IPS DF 19.7 (cell line): ENCODE measurements around the gene FAM110D.

Experiments
- DNase-seq: peaks from one replicate; pipeline ENCODE4 v3.0.0-alpha.2; 2013; ENCODE audit warnings: low read depth, low spot score

FAM110D gene

DNA sequence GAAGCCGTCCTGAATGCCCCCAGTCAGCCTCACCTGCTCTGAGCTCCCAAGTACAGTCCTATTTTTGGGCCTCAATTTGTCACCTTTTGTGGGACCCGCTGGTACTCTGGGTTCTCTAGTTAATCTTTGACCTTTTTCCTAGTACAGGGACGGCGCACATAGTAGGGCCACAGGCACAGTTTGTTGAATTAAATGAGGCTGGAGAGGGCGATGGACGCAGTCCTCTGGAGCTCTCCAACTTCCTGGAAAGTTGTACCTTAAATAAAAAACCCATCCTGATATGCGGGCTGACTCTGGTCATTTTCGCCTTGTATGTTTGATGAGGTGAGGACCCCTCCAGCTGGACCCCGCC, 4.8 kb downstream of the FAM110D start:
- DNase-seq, result no peak

DNA sequence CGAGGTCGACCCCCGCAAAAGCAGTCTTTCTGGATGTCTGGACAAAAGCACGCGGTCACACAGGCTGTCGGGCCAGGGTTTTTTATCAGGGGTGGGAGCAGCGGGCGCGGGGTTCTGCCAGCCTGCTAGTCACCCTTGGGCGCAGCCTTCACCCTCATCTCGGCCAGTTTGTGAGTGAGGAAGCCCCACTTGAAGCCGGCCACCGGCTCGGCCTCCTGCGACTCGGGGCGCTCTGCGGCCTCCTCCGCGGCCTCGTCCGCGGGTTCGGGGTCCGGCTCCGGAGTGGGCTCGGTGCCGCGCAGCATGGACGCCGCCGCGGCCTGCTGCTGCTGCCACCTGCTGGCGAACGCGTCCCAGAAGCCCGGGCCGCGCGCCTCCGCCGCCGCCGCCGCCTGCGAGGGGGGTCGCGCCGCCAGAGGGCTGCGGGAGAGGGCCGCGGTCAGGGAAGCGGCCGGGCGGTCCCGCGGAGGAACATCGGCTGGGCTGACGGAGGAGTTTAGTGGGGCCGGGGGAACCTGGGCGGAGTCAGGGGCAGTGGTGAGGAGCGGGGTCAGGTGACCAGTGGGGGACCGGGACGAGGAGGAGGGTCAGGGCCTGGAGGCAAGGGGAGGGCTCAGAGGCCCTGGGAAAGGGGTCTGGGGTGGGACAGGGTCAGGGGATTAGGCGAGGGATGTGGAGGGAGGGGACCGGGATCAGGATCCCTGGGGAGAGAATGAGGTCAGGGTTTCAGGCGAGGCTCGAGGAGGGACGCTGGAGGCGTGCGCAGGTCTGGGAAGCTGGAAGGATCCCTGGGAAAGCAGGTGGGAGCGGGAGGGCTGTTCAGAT, 5.4 kb downstream of the FAM110D start:
- DNase-seq, result no peak

DNA sequence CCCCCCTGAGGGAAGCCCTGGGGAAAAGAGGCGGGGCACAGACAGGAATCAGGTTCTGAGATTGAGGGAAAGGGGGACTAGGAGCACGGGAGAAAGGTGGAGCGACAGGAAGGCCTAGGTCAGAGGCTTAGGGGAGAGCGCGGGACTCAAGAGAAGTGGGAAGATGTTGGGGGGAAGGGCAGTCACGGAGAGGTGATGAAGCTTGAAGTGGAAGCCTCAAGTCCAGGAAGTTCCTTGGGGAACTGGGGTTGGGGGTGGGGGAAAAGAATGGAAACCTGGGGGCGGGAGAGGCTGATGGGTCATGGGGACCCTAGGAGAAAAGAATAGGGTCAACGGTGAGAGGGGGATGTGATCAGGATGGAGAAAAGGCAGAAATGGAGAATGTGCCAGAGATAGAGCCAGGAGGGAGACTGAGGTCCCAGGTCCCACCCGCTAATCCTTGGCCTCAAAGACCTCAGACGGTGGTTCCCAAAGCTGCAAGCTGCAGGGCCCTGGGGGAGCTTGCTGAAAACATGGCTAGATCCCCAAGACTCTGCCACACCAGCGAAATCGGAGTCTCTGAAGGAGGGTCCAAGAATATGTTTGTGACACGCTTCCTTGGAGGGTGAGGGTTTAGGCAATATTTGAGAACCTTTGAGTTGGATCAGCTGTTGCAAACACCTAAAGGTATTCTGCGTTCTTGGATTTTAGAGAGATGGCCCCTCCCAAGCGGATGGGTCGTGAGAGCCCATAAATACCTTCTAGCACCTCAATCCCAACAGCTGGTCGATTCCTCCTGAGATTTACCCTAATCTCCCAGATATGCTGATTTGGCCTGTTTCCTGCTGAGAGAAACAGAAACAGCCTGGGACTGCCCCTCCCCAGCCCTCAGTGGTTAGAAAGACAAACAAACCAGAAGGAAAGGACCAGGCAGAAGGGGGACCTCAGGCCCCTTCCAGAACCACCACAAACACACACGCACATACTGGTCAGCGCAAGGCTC, 6.3 kb downstream of the FAM110D start:
- no peak for DNase-seq

DNA sequence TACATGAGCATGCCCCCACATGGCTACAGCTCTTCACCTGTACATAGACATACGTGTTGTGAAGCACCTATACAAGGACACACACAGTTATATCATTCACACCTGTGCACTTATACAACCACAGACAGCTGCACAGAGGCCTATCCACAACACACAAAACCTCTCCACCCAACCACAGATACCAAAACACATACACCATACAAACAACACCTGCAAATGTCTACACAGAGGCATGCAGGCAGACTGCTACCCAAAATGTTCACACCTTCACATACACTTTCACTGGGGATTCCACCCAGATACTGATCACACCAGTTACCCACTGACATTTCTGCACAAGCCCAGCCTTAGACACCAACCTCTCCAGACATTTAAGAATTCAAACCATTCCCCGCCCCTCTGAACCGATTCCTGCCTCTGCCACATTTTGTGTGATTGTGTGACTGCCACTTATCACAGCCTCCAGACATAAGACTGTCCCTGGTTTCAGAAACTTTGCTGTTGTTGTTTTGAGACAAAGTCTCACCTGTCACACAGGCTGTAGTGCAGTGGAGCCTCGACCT, 7.9 kb downstream of the FAM110D start:
- DNase-seq, result no peak

DNA sequence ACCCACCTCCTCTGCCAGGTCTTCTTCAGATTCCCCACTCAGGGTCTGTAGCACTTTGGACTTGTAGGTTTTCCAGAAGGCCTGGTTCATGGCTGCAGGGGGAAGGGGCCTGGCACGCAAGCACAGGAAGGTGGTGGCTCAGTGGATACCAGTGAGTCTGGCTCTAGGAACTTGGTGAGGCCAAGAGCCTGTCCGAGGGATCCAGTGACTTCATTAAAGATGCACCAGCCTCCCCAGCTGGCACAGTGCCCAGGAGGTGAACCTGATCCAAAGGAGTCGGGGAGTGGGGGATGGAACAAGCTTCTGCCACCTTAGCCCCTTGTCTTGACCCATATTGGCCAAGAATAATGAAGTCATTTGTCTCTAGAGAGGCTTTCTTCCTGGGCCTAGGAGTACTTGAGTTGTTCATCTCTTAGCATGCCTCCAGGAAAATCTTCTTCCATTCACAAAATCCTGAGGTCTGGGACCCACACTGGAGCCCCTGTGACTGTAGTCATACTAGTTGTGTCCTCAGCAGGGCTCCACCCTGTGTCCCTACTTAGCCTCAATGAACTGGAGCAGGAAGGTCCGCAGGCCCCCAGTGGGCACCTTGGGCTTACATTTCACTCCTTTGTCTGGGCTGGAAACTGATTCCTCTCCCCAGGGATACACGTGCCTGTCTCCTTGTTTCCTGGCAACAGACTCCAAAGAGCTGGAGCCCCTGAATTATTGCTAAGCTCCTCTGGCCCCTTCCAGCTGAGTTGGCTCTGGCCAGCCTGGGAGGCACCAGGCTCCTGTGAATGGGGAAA, 9.7 kb downstream of the FAM110D start, which contains the start of gene C1orf232:
C1orf232 (minus strand) TSS at position 554 of the 788 bp plus-strand sequence; CDS start at position 90, 464 bp downstream.
- no peak for DNase-seq

DNA sequence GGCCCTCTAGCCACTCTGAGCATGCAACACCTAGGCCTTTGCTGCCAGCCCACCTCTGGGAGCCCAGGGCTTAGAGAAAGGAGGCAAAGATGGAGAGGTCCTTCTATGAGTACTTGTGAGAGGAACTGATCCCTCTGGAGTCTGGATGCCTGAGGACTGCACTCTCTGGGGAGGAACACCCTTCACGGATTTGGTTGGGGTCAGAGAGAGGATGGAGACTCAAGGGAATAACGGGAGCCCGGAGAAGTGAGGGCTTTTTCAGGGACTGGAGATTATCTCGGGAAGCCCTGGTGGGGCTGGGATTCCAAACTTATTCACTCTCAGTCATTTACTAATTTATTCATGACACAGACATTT, 10.3 kb downstream of the FAM110D start:
- DNase-seq, result no peak

DNA sequence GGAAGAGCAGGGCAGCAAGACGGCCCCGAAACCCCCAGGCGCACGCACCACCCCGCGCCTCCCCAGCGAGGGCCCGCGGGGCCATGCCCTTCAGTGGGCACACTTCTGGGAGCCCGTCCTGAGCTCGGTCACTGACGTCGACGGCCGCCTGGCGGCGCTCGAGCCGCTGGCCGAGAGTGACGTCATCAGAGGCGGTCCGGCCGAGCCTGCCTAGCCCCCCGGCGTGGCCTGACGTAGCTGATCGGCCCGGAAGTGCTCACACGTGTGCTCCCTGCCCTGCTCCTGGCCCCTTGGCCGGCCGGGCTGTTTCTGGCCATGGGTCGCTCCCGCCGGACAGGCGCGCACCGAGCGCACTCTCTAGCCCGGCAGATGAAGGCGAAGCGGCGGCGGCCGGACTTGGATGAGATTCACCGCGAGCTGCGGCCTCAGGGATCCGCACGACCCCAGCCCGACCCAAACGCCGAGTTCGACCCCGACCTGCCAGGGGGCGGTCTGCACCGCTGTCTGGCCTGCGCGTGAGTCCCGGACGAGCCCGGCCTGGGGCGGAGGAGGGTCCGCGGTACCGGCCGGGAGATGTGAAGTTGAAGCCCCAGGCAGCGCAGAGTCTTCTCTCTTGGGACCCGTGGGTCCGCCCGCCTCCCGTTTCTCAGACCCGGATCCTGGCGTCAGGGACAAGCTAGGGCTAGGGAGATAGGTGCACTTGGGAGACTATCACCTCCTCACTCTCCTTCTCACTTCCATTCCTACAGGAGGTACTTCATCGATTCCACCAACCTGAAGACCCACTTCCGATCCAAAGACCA, 11.0 kb downstream of the FAM110D start, which contains the start of gene ZNF593:
ZNF593 (plus strand) TSS at position 240 of the 803 bp plus-strand sequence; CDS start at position 316, 76 bp downstream.
- no peak for DNase-seq

DNA sequence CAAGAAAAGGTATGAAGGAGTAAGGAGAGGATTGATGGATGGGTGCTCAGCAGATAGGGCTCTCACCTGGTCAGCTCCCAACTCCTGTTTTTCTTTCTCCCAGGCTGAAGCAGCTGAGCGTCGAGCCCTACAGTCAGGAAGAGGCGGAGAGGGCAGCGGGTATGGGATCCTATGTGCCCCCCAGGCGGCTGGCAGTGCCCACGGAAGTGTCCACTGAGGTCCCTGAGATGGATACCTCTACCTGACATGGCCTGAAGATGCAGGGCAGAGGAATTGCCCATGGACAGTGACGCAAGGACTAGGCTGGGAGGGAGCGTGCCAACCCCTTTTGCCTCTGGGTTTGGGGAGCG, 11.6 kb downstream of the FAM110D start:
- no peak for DNase-seq

DNA sequence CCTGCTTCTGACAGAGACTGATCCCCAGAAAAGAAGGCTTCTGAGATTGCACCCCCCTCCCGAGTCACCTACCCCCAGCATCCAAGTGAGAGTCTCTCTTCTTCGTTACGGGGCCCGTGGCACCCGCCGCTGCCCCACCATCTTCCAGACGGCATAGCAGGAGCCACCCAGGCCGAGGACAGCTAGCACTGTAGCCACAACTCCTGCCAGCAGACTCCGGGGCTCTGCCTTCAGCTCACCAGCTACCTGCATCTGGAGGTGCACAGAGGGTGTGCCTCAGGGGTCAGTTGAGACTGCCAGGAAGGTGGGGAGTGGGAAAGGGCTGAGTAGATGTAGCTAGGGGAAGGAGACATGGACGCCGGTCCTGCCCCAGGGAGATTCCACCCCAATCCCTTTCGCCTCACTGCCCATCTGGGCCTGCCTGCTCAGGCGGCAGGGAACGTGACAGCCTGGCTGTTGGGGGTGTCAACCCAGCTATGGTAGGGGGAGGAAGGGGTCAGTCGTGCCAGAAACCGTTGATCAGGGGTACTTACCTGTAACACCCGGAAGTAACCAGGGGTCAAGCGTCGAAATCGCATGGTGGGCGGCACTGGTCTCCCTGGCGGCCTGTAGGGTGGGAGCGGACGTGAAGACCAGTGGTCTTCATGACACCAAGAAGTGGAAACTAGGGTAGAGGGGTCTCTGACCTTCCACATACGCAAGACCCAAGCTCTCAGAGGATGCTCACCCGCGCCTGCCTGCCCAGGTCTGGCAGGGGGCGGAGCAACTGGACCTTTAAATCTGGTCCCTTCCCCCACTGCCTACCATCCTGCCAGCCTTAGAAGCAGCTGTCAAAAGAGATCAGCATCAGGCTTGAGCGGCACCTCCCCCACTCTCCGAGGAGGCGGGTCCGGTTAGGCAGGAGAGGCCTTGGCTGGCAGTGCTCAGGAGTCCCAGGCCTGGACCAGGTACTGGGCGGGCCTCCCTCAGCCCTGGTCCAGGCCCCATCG, 12.5 kb downstream of the FAM110D start, which contains the start of gene ZNF593OS:
ZNF593OS (minus strand) TSS at position 749 of the 989 bp plus-strand sequence; CDS start at position 578, 171 bp downstream.
- no peak for DNase-seq

DNA sequence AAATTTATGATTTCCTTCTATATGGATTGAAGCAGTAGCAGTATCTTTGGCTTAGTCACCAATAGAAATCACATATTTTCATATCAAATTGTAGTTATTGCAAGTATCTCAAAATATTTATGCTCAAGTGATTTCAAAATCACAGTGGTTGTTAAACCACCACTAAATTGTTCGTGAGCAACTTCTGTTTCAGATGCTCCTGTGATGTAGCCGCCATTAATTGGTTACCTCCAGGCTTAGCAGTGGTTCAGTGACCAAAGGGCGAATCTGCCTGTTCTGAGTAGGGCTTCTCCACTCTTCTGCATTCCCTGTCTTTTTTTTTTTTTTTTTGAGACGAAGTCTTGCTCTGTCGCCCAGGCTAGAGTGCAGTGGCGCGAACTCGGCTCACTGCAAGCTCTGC, 16.5 kb downstream of the FAM110D start:
- no peak for DNase-seq

DNA sequence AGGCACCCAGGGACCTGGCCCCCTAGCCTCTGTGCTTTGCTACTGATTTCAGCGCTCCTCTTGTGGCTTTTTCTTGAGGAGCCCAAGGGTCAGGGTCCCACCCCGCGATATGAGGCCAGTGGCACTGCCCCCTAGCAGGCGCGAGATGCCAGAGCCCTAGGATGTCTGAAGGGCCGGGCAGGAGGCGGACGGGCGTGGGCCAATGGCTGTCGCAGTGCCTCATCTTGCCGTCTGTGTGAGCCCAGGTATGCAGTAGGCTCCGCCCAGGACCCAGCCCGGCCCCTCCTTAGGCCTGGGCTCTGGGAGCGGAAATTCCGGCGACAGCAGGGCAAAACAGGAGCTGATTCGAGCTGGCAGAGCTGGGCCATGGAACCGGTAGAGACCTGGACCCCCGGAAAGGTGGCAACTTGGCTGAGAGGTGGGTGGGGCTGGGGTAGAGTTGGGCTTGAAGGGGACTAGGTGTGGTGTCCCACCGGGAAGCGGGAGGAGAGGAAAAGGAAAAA, 18.4 kb downstream of the FAM110D start, which contains the start of gene CNKSR1:
CNKSR1 (plus strand) TSS at position 310 of the 503 bp plus-strand sequence; CDS start at position 367, 57 bp downstream.
- DNase-seq, result no peak

DNA sequence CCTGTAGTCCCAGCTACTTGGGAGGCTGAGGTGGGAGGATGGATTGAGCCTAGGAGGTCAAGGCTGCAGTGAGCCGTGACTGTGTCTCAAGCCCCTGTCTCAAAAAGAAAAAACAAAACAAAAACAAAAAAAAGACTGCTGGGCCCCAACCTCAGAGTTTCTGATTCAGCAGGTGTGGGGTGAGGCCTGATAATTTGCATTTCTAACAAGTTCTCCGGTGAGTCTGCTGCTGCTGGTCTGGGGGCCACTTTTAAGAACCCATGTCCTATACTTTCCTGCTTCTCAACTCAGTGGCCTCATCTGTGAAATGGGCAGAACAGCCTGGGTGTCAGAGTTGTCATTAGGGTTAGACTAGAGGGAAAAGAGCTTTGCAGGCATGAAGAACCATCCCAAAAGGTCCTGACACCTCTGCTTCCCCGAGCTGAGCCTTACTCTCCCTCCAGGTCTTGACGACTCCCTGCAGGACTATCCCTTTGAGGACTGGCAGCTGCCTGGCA, 21.2 kb downstream of the FAM110D start:
- DNase-seq, result no peak

DNA sequence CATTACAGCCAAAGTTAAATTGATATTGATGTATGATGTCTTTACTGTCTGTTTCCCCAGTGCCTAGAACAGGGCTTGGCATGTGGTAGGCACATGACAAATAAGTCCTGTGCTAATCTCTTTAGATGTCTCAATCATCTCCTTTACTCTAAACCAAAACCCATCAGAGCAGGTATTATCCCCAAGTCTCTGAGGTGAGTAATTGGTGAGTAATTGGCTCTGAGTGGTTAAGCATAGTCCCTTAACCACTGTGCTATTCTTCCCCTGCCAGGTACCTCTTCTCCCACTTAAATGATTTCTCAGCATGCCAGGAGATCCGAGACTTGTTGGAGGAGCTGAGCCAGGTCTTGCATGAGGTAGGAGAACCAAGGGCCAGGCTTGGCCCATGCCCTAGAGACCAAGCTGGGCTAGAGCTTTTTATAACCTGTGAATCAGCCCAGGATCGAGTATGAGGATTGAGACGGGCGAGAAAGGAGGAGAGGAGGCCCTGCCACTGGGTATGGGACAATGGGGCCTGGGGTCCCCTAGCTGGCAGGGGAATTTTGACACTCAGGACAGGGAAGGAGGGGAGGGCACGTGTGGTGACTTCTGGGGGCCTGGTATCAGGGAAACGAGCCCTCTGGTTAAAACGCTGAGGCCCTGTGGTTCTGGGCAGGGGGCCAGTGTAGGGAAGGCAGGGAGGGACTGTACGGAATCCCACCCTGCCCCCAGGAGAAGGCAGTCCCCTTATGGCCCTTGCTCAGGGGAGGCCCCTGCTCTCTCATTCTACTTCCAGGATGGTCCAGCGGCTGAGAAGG, 22.9 kb downstream of the FAM110D start:
- DNase-seq, result no peak

DNA sequence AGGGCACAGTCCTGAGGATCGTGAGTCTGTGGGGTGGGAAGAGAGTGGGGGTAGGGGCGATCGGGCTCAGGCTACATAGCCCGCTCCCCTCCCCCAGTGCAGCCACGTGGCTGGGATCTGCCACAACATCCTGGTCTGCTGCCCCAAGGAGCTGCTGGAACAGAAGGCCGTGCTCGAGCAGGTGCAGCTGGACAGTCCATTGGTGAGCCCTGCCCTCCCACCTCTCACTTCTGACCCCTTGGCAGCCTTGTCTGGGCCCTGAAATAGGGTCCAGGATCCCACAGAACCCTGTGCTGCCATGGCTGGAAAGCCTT, 23.5 kb downstream of the FAM110D start:
- no peak for DNase-seq

DNA sequence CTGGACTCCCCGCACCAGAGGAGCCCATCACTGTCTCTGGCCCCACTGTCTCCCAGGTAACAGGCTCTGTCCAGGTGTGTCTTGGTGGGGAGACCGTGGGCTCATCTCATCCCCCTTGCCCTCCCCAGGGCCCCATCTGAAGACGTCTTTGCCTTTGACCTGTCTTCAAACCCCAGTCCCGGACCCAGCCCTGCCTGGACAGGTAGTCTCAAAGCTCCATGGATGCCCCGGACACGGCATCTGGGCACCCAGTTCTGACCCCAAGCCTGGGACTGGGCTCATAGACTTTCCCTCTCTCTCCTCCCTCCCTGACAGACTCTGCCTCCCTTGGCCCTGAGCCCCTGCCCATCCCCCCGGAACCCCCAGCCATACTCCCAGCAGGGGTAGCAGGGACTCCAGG, 25.2 kb downstream of the FAM110D start:
- DNase-seq, result no peak

DNA sequence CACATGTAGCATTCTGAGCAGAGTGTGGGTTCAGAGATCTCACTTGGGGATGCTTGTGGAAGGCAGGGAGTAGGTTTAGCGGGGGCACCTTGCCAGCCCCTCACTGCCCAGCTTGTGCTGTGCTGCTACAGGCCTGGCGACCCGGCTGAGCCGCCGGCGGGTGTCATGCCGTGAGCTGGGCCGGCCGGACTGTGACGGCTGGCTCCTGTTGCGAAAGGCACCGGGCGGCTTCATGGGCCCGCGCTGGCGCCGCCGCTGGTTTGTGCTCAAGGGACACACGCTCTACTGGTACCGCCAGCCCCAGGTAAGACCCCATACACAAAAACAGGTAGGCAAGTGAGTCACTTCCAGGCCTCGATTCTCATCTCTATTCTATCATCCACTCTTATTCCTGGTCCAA, 26.0 kb downstream of the FAM110D start:
- DNase-seq, result no peak

DNA sequence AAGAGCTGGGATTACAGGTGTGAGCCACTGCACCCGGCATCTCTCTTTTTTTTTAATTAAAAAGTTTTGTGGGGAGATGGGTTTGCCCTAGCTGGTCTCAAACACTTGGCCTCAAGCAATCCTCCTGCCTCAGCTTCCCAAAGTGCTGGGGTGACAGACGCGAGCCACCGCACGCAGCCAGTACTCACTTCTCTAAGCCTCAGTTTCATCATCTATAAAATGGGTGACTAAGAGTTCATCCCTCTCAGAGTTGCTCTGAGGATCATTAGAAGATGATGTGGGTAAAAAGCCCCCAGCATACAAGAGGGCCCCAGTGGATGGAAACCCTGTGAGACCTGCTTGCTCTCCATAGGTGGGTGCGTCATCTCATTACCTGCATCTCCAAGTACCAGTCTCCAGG, 29.0 kb downstream of the FAM110D start:
- no peak for DNase-seq

DNA sequence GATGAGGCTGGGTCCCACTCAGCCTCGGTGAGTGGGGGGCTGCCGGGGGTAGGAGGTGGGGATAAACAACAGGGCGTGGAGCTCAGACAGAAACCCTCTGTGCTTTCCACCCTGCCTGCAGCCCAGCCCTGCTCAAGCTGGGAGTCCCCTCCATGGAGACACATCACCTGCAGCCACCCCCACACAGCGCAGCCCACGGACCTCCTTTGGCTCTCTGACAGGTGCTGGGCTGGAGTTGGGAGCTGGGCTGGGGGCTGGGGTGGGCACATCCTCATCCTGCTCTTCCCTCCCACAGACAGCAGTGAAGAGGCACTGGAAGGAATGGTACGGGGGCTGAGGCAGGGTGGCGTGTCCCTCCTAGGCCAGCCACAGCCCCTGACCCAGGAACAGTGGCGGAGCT, 29.6 kb downstream of the FAM110D start:
- no peak for DNase-seq
